ENCODE measurements around the gene COPS4.

GRCh38 chr4:83089410-83090157 is 54.6 kb downstream of the COPS4 start:
- TF ChIP-seq CTCF (conservative IDR thresholded peaks at IDR 0.05), result no peak
- TF ChIP-seq ZFX (IDR thresholded peaks at IDR 0.05), result no peak

Measured in C4-2B (cell line).